NOMO-1 treated with DMSO at 0.1 percent for 48 hours (cell line): ENCODE measurements around the gene ATP5PO.
"Not testable (repeated sequence)": the region's sequence is repeated elsewhere in the genome, so short reads cannot be mapped to it uniquely, and the experiment has no call there.

ENCODE experiments used
- DNase-seq: peaks from one replicate; lab custom pipeline; 2025; ENCODE audit not compliant: unreplicated experiment; lab: John Stamatoyannopoulos, UW

Gene ATP5PO

GRCh38 chr21:33940881-33941245 lies 25.3 kb upstream of the ATP5PO start:
- no peak for DNase-seq

GRCh38 chr21:33940164-33940880 lies 24.7 kb upstream of the ATP5PO start:
- DNase-seq = peak; percentile 57

- no peak for DNase-seq
These were observed 23.6 kb upstream of the ATP5PO start for GRCh38 chr21:33939226-33939625.

GRCh38 chr21:33938381-33938780 lies 22.8 kb upstream of the ATP5PO start:
- no peak for DNase-seq

- DNase-seq = peak; percentile 71
These were observed 22.3 kb upstream of the ATP5PO start for GRCh38 chr21:33937931-33938339.

GRCh38 chr21:33937146-33937545 lies 21.5 kb upstream of the ATP5PO start:
- DNase-seq = no peak

GRCh38 chr21:33936301-33937038 lies 20.9 kb upstream of the ATP5PO start:
- DNase-seq = no peak

- no peak for DNase-seq
These were observed 17.1 kb upstream of the ATP5PO start for GRCh38 chr21:33932731-33933130.

GRCh38 chr21:33931799-33932390 lies 16.3 kb upstream of the ATP5PO start:
- DNase-seq = peak; percentile 41

GRCh38 chr21:33931052-33931798 lies 15.6 kb upstream of the ATP5PO start:
- peak; percentile 52 for DNase-seq

GRCh38 chr21:33926248-33926647 lies 10.6 kb upstream of the ATP5PO start:
- DNase-seq = not testable (repeated sequence)

GRCh38 chr21:33924766-33925100 lies 9.1 kb upstream of the ATP5PO start:
- peak; percentile 4 for DNase-seq

- peak; percentile 86 for DNase-seq
These were observed 8.6 kb upstream of the ATP5PO start for GRCh38 chr21:33924079-33924765.

GRCh38 chr21:33917421-33917820 lies 1.8 kb upstream of the ATP5PO start:
- no peak for DNase-seq

- DNase-seq = no peak
These were observed 580 bp upstream of the ATP5PO start for GRCh38 chr21:33916200-33916567.

GRCh38 chr21:33914188-33914587 lies 1.4 kb downstream of the ATP5PO start:
- DNase-seq = no peak

- no peak for DNase-seq
These were observed 5.8 kb downstream of the ATP5PO start for GRCh38 chr21:33909756-33910155.

GRCh38 chr21:33908760-33909159 lies 6.8 kb downstream of the ATP5PO start:
- no peak for DNase-seq

GRCh38 chr21:33904041-33904440 lies 11.6 kb downstream of the ATP5PO start:
- DNase-seq = no peak

GRCh38 chr21:33902349-33902748 lies 13.3 kb downstream of the ATP5PO start:
- no peak for DNase-seq
